GM18907 (cell line): Measurements from ENCODE around the gene SIGLEC6.

Experiments
- ATAC-seq: cut with Tn5 transposase; IDR thresholded peaks from one replicate; pipeline ENCODE4 v1.9.1; 2021; ENCODE audit warnings: mild to moderate bottlenecking, moderate library complexity; ENCODE audit not compliant: unreplicated experiment

Gene SIGLEC6

GRCh38 chr19:51548891-51549305, 17.4 kb upstream of the SIGLEC6 start:
- no peak for ATAC-seq

DNA sequence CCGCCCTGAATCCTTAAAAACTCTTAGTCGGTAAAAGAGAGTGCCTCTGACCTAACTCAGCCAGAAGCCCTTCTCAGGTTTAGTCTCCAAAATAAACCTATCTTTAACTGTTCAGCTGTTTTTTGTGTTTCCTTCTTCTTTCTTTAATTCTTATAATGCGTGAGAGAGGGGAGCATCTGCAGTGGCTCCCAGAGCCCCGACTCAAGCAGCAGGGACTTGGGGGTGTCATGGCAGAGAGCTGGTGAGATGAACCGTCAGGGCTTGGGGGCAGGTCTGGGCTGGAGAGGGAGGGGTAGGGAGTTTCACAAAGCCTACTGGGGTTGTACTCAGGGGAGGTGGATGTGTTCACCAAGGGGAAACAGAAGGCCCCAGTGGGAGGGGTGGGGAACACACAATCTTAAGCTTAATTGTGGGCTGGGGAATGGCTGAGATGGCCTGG, 16.8 kb upstream of the SIGLEC6 start:
- ATAC-seq: no peak

- ATAC-seq: no peak
Observed at GRCh38 chr19:51547397-51548212, 16.1 kb upstream of the SIGLEC6 start.

DNA sequence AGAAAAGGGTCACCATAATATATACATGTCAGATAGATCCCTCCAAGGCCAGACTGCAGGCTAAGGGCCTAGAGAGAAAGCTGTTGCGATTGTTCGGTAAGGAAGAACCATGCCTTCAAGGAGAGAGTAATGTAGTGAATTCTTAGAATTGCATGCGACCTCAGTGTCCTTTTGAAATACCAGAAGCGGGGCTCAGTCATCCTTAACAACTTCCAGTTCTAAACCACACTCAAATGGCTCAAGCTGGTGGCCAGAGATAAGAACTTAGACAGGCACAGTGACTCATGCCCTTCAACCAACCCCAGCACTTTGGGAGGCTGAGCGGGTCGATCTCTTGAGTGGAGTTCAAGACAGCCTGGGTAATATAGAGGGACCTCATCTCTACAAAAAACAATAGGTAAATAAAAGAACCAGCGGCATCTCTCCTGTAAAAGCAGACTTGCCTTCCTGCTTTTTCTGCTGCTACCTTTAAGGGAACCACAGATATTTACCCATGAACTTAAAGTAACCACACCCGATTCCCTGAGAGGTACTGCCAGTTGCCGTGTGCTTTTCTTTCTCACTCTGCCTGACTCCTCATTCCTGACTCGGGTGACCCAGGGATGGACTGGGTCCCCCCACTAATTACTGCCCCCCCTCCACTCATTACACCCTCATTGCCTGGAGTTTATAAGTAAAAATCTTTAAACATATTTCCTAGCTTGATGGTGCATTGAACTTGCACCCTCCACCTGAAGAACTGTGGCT, 15.4 kb upstream of the SIGLEC6 start:
- no peak for ATAC-seq

DNA sequence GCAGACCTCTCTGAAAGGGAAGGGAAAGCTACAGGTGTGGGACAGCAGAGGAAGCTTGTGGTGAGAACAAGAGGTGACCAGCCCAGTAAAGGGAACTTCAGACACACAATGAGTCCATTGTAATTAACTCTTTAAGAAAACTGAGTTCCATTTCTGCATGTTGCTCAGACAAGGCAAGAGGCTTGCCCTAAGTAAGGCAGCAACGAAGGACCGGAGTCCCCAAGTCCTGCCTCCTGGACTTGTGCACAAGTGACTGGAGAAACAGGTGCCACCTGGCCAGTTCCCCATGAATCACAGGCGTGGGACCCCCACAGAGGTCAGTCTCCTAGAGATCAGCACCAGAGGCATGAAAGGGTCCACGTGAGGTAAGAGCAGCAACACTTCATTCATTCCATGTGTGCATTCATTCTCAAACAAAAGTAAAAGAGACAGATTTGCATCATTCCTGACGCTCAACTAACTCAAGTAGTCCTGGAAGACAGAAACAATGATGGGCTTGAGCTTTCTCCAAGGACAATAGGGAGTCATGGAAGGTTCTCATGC, 14.7 kb upstream of the SIGLEC6 start:
- ATAC-seq: no peak

- no peak for ATAC-seq
Observed at GRCh38 chr19:51544038-51544437, 12.6 kb upstream of the SIGLEC6 start.

GRCh38 chr19:51542699-51543098, 11.2 kb upstream of the SIGLEC6 start:
- no peak for ATAC-seq

DNA sequence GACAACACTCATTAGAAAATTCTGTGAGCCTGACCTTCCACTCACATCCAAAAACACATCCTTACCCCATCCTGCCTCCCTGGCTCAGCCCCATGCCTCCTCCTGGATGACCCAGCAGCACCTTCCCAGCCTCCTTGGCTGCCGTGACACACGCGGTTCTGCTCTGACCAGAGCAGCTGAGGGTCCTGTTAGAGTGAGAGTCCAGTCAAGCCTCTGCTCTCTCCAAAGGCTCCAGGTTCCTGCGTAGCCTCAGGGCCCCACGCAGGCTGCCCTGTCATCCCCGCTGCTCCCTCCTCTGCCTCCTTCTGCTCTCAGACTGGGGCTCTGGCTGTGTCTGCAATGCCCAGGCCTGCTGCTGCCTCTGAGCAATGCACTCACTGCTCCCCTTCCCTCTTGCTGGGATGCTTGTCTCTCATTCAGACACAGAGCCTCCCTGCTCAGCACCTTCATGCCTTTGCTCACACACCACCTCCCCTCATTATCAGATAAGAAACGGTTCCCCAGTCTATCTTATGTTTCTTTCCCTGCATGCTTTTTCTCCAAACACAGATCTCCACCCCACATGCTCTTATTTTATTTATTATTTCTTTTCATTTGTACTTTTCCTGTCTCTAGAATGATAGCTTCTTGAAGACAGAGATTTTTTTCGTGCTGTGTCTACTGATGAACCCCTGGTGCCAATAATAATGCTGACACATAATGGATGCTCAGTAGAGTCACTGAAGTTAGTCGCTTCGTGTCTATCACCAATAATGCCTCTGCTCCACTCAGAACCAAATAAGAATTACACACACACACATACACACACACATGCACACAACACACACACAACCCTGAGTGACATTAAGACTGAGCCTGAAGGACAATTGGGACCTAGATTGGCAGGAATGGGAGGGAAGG, 10.2 kb upstream of the SIGLEC6 start:
- ATAC-seq: no peak

GRCh38 chr19:51539821-51540366, 8.4 kb upstream of the SIGLEC6 start:
- no peak for ATAC-seq

GRCh38 chr19:51535535-51535934, 4.1 kb upstream of the SIGLEC6 start:
- no peak for ATAC-seq

- no peak for ATAC-seq
Observed at GRCh38 chr19:51530616-51531015, 854 bp downstream of the SIGLEC6 start.

- no peak for ATAC-seq
Observed at GRCh38 chr19:51529301-51529700, 2.2 kb downstream of the SIGLEC6 start.

- no peak for ATAC-seq
Observed at GRCh38 chr19:51525651-51526050, 5.8 kb downstream of the SIGLEC6 start.

GRCh38 chr19:51524666-51525264, 6.7 kb downstream of the SIGLEC6 start:
- no peak for ATAC-seq

- no peak for ATAC-seq
Observed at GRCh38 chr19:51521781-51522180, 9.7 kb downstream of the SIGLEC6 start.

DNA sequence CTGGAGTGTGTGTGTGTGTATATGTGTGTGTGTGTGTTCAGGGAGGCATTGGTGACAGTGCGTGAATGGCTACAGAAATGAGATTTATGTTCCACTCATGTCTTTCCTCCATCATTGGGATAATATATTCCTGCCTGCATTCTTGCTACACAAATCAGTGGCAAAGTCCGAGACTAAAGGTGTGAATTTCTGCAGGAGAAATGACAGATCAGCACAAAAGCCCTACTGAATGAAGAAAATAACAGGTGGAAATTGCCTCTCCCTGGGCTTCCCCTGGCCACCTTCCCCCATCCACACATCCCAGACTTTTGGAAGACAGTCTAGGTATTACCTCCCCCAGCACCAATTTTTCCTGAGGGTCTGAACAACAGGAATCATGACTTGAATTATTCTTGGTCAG, 10.1 kb downstream of the SIGLEC6 start:
- no peak for ATAC-seq

- ATAC-seq: no peak
Observed at GRCh38 chr19:51520728-51521127, 10.7 kb downstream of the SIGLEC6 start.

GRCh38 chr19:51514866-51515481, 16.5 kb downstream of the SIGLEC6 start:
- ATAC-seq: no peak

DNA sequence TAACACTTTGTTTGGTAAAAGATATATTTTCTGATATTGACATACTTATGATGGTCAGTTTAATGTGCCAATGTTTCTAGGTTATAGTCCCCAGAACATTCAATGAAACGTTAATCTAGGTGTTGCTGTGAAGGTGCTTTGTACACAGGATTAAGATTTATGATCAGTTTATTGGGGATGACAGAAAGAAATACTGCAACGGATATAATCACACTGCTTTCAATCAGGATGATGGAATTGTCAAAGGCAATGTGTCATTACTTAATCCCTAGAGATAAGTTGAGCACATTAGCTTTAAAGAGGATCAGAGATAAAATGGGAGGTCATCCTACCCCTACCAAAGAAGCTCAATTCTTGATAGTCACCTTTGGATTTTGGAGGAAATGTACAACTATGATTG, 17.5 kb downstream of the SIGLEC6 start:
- ATAC-seq: no peak

DNA sequence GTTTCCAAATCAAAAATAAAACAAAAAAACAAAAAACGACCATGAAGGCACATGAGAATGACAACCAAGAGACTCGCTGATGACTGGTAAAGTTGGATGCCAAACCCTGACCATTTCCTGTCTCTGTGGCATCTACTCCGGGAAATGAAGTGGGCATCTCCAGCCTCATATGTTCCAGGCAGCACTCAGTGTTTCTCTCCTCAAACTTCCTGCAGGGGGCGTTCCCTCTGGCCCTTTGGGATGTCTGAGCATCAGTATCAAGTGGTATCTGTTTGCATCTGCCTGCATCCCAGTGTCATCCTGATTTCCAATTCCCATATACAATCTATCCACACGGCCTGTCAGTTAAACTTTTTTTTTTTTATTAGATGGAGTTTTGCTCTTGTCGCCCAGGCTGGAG, 20.1 kb downstream of the SIGLEC6 start:
- no peak for ATAC-seq
